Choroid plexus epithelial cell (primary cell): ENCODE data around the gene ZNF226.
A peak's percentile ranks its signal among the peaks of the same experiment; 100 is the strongest.
"Not testable (repeated sequence)": the region's sequence is repeated elsewhere in the genome, so short reads cannot be mapped to it uniquely, and the experiment has no call there.

ENCODE experiments used
- DNase-seq: peaks from one replicate; pipeline ENCODE4 v3.0.0-alpha.2; 2010; ENCODE audit warnings: low read depth
- H3K4me3 ChIP-seq: 2 replicates; pipeline ENCODE4 v1.5.1; 2011; ENCODE audit warnings: low read depth, mild to moderate bottlenecking, control low read depth, low read length, moderate library complexity
- TF ChIP-seq, protein P1 (sequence below): conservative IDR thresholded peaks from 2 replicates; pipeline ENCODE4 v1.5.1; 2011; ENCODE audit warnings: low read depth, mild to moderate bottlenecking, control low read depth, inconsistent platforms, low read length, moderate library complexity

Gene ZNF226

GRCh38 chr19:44212250-44212865 lies 47.5 kb downstream of the ZNF226 start, which contains the start of gene ZNF227:
TSS of gene ZNF227 (plus strand) at chr19:44212532. CDS start at chr19:44217793, 5,261 bp downstream.
- DNase-seq: peak; percentile 95
- H3K4me3 ChIP-seq: peak within 1 kb of the TSS; percentile 92
- TF ChIP-seq, protein P1, sequence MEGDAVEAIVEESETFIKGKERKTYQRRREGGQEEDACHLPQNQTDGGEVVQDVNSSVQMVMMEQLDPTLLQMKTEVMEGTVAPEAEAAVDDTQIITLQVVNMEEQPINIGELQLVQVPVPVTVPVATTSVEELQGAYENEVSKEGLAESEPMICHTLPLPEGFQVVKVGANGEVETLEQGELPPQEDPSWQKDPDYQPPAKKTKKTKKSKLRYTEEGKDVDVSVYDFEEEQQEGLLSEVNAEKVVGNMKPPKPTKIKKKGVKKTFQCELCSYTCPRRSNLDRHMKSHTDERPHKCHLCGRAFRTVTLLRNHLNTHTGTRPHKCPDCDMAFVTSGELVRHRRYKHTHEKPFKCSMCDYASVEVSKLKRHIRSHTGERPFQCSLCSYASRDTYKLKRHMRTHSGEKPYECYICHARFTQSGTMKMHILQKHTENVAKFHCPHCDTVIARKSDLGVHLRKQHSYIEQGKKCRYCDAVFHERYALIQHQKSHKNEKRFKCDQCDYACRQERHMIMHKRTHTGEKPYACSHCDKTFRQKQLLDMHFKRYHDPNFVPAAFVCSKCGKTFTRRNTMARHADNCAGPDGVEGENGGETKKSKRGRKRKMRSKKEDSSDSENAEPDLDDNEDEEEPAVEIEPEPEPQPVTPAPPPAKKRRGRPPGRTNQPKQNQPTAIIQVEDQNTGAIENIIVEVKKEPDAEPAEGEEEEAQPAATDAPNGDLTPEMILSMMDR: no peak

GRCh38 chr19:44212866-44213346 lies 48.0 kb downstream of the ZNF226 start:
- peak; percentile 25 for DNase-seq
- TF ChIP-seq, protein P1: no peak
- peak overlapping the region; percentile 92 for H3K4me3 ChIP-seq

DNA sequence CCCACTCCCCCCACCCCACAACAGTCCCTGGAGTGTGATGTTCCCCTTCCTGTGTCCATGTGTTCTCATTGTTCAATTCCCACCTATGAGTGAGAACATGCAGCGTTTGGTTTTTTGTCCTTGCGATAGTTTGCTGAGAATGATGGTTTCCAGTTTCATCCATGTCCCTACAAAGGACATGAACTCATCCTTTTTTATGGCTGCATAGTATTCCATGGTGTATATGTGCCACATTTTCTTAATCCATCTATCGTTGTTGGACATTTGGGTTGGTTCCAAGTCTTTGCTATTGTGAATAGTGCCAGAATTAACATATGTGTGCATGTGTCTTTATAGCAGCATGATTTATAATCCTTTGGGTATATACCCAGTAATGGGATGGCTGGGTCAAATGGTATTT lies 55.0 kb downstream of the ZNF226 start:
- not testable (repeated sequence) for DNase-seq, H3K4me3 ChIP-seq

DNA sequence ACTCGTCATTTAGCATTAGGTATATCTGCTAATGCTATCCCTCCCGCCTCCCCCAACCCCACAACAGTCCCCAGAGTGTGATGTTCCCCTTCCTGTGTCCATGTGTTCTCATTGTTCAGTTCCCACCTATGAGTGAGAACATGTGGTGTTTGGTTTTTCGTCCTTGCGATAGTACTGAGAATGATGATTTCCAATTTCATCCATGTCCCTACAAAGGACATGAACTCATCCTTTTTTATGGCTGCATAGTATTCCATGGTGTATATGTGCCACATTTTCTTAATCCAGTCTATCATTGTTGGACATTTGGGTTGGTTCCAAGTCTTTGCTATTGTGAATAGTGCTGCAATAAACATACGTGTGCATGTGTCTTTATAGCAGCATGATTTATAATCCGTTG lies 55.9 kb downstream of the ZNF226 start:
- DNase-seq, H3K4me3 ChIP-seq: not testable (repeated sequence)

GRCh38 chr19:44221291-44221690 lies 56.4 kb downstream of the ZNF226 start:
- not testable (repeated sequence) for DNase-seq, H3K4me3 ChIP-seq
